T-helper 2 cell (primary cell): ENCODE measurements around the gene NWD2.

ENCODE experiments used
- DNase-seq, 5 experiments: peaks; one replicate each; pipeline versions ENCODE4 v3.0.0 to v3.0.0-alpha.2; 2012 to 2022

NWD2 gene

DNA sequence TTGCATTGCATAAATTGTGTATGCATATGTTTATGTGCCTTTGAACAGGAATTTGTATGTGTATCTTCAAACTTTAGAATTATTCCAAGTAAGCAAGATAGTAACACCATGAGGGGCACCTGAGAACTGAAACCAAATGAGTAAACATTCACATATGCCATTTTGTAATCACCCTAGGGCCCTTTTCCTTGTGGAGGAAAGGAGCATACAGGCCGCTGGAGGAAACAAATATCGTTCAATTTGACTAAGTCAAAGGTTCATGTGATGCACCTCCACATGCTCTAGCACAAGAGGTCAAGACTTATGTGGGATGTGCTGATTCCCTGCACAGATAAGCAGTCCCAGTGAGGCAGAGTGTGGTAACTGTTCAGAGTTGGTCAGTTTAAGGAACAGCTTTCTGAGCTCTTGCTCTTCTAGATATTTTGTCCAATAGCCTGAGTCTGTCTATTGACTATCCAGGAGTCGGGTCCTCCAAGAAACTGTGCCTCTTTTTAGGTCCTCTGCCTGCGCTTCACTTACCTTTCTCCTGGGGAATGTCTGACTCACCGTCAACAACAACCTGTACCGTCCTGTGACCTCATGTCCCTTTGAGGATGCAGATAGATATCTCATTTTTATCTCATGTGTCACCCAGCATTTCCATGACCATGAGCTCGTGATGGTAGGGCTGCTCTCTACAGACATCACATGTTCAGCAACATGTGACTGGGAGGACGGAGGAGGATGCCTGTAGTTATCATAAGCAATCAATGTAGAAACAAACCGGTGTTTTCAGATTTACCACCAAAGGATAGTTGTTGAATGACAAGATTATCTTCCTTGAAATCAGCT, 196.9 kb downstream of the NWD2 start:
- DNase-seq = no peak

DNA sequence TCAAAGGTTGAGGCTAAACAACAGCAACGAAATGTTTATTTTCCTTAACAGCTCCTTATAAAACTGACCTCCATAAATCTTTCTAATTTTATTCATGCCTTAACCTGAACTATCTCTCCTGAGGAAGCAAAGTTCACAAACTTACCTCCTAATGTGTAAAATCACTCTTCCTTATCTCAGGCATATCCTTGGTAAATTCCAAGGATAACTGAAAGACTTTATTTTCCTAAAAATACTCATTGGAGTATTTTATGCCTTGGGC, 197.4 kb downstream of the NWD2 start:
- no peak for DNase-seq

DNA sequence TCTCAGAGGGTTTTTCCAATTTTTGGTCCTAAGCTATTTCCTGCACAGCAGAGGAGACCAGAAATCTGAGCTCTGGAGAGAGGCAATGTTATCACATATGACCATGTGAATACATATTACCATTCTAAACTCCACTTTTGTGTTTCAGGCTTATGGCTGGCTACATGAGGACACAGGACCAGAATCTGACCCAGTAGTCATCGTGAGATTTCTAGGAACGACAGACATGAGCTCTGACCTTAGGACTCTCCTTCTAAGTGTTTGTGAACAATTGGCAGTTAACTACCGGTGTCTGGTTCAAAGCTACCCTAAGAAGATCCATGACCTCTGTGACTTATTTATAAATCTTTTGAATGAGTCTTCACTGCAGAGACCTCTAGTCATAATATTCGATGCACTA, 198.6 kb downstream of the NWD2 start:
- DNase-seq = no peak

DNA sequence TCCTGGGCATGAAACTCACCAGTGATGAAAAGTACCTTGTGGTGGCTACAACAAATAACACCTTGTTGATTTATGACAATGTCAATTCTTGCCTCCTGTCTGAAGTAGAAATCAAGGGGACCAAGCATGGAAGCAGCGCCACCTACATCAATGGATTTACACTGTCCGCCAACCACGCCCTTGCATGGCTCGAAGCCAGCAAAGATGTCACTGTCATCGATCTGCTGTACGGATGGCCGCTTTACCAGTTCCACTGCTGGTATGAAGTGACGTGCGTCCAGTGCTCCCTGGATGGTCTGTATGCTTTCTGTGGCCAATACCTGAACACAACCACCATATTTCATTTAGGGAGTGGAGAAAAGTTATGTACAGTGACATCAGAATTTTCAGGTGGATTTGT, 200.5 kb downstream of the NWD2 start:
- DNase-seq = no peak

DNA sequence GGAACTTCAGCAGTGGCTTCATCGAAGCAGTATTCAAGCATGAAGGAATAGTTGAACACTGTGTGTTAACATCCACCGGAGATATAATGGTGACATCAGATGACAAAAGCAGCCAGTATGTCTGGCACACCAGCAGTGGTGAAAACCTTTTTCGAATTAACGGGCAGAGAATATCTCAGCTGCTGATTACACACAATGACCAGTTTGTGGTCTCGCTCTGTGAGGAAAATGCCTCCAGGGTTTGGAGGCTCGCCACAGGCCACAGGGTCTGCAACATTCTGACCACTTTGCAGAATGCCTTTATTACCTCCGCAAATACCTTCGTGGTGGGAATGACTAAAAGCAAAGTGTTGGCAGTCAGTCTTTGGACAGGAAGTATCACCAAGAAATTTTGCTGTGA, 201.5 kb downstream of the NWD2 start:
- DNase-seq = no peak

DNA sequence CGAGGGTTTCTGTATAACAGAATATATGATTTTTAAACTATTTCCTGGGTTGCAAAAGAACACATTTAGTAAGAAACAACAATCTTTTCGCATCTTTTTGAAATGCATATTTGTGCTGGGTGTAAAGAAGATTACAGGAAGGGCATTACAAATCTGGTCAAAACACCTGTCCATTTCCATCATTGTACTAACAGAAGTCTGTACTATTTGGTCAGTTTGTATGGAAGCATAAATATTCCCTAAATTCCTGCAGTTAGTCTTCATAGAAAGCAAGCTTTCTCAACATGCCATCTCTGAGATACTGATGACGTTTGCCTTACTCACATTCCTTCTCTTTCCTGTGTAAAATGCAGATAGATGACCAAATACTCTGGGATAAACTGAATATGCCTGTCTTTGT, 203.3 kb downstream of the NWD2 start:
- DNase-seq = no peak

DNA sequence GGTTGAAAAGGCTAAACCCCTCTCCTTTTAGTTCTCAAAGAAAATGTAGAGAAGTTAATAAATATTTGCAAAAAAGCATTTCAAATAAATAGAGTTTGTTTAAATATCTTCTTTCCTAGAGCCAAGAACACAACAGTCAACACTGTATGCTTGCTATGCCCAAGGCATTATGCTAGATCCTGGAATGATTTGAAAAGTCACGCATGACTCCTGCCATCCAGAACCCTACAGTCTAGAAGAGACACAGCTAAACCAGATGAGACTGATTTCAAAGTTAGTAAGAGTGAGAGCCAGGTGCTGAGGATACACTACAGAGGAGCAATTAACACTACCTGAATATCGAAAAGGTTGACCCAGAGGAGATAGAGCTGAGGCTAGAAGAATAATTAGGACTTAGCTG, 205.8 kb downstream of the NWD2 start:
- DNase-seq = no peak

DNA sequence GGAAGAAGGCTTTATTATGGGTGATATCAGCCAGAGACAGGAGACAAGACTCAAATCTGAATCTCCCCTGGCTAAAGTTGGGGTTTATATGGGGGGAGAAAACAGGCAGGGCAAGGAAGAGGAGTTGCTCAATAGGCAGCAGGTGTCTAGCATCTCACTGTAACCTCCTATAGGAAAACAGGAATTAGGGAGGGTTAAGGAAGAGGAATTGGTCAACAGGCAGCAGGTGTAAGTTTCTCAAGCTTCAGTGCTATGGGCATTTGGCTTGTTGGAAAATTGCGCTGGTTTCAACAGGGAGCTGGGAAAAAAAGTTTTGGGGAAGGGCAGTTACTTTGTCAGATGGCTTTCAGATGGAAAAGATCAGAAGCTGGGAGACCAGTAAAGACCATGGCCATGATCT, 206.4 kb downstream of the NWD2 start:
- DNase-seq = no peak

DNA sequence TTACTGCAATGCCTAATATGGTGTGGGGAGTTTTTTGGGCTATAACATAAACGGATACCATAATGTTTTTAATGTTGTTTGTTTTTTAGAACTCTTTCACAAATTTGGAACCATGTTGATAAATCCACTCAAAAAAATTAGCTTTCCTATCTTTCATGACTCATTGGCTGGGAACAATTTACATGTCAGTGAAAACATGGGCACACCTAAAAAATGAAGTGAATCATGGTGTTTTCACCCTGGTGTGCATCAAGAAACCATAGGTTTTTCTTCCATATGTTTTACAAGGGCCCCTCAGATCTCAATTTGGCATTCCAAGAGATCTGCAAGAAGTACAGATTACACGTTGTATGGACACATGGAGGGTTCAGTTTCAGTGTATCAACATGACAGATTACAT, 207.1 kb downstream of the NWD2 start:
- no peak for DNase-seq

DNA sequence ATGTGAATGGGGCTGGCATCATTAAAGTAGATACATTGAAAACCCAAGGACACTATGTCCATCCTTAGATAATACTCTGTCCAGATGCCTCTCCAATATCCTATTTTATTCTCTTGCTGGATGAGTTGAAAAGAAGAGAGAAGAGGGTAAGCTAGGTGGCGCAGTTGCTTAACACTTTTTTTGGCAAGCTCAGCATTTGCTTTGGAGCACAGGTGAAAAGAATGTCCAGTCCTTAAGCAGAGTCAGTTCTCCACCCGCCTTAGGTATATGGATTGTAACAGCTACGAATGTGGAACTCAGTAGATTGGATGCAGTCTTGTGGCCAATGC, 208.4 kb downstream of the NWD2 start:
- DNase-seq = peak in 1 of 5 experiments; percentile 60

DNA sequence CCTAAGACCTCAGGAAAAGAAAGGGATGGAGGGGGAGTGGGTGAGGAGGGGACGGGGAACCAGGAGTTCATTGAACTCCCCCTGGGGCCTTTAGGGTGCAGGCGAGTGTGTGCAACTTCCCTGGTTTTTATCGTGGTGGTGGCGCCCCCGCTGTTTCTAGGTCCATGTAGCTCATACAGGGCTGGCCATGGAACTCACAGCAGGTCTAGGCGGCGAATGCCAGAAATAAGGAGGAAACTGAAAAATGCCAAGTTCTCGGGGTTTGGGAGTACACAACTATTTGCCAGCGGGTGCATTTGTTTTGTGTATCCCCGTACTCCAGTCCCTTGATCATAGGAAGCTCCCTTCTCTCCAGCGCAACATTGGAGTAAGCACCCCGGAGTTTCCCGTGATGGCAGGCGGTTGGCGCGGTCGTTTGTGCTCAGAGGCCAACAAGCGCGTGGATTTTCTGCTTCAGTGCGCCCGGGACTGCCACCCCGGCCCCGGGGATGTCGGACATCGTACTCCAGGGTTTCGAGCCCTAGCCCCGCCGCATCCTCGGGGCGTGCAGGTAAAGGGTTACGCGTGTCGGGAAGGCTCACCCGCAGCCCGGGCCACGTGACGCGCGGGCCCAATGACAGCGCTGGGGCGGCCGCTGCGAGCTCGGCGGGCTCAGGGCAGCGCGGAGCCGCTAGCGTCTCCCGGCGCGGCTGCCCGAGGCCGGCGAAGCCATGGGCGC, 208.9 kb downstream of the NWD2 start:
- DNase-seq = peak in 3 of 5 experiments; percentile 7 to 47 (median 15)

DNA sequence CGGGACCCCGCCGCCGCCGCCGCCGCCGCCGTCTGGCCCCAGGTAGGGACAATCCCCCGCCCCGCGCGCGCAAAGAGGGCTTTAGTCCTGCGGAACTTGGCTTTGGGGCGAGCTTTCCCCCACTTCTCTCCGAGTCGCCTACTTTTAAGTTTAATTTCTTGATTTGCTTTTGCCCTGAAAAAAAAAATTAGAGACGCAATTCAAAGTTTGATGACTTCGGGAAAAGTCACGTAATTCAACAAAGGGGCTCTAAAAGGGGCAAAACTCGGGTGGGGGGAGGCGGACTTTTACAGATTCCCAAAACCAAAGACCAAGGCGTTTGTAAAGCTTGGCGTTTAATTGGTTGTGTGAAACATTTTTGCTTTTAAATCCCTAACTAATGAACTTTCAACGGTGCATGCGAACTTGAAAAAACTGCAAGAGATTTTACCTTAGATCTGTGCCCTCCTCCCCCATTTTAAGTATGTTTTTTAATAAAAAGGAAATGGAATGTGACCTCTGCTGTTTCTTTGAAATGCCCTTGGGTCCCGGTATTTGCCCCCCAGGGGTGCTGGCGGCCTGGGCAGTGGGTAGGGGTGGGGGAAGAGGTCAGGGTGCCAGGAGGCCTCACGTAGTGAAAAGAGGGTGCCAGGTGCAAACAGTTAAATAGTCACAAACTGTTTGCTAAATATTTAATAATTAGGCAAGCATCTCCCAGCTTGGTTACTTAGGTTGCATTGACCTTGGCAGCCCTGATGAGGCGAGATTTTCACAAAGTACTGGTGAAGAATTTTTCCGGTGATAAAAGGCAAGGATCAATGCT, 209.7 kb downstream of the NWD2 start:
- DNase-seq = no peak

DNA sequence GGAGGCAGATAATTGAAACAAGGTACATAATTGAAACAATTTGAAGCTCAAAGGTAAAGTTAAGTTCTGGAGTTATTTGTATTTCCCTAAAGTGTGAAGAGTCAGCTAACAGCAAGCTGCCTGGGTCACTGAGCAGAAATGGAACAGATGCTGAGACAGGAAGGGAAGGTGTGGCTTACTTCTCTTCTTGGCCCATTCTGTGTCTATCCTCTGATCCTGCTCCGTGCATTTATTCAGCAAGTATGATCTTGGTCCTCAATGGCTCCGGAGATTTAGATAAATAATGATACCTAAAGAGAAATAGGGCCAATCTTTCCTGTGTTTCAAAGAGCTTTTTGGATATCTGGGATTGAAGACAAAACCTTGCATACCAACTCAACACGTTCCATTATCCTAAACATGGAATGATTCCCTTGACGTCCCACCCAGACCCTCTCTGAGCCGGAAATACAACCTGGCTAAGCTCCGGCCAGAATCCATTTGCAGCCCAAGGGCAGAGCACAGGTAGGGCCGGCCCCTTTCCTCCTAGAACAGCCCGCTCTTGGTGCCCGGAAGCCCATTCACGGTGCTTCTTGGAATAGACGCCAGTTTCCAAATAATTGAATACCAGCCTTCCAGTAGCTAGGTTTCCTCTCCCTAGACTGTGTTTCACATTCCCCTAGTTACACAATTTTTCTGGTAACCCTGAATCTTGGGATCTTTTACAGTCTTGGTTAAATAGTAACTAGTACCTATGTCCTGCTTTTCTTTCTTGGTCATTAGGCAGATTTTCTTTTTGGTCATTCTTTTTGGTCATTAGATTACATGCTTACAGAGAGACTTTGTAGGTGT, 211.0 kb downstream of the NWD2 start:
- DNase-seq = no peak

DNA sequence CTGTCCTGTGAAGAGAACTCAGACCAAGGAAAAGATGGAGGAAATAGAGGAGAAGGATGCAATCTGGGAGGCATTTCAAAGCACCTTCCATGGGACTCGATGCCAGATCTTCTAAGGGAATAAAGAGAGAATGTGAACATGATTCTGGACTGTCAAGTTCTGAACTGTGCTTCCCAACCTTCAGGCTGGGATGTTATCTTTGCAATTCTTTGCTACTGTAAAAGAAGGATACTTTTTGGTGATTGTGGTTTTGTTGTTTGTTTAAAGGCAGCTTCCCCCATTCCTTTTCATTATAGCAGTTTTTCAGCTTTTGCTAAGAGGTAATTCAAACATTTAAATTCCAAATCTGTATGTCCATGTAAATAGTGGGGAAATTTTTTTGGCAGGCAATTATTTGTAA, 217.3 kb downstream of the NWD2 start:
- DNase-seq = no peak

DNA sequence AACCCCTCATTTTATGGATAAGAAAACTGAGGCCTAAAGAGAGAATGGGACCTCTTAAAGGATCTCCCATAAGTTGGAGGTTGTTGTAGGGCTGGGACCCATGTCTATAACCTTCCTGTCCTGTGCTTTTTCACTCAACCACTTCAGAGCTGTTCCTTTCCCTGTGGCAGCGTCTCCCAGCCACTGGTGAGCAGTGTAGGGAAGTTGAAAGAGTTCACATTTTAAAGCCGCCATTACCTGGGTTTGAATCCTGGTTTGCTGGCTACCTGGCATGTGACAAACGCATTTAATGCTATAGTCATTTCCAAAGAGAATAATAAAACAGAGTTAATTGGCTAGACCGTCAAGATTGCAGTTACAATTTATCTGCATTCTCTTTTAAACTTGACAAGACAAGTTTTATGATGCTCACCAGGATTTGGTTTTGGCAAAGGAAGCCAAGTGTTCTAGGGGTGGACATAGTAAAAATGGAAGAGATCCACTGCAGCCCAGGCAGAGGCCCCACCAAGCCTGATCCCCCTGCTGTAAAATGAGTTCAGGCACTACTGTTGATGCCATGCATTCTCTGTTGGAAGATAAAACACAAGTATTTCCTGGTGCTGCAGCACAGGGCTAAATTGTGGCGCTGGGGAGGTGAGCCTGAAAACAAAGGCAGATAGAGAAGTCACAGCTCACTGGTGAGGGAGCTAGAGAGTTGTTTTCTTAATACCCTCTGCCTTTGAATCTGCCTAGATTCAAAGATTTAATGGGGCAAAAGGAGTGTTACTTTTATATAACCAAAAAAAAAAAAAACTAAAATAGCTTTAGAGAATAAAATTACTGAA, 218.7 kb downstream of the NWD2 start:
- DNase-seq = no peak

DNA sequence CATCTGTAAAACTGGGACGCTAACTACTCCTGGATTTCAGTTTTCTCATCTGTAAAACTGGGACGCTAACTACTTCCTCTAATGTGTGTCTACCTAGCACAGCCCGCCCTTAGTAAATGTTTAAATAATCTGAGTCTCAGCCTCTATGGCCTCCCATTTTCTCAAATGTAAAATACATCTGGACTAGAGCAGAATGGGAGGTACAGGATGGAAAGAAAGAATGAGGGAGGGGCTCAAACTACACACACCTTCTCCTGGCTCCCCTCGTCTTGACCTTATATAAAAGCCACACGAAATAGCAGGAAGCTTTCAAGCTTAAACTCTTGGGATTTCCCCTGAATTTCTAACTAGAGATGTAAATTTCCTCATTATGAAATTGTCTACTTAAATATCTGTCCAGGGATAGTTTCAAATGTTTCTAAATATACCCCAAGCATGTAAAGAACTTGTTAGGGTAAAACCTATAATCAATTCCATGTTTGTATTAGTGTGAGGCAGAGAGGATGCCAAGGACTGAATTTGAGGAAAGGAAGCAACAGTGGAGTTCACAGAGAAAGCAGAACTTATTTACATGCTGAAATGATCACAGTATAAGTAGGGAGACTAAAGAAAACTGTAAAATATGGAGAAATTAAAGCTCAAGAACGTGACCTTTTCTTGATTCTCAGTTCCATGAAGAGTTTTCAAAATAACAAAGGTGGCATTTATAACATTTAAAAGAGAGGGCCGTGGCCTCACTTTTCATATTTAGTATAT, 220.0 kb downstream of the NWD2 start:
- DNase-seq = no peak

DNA sequence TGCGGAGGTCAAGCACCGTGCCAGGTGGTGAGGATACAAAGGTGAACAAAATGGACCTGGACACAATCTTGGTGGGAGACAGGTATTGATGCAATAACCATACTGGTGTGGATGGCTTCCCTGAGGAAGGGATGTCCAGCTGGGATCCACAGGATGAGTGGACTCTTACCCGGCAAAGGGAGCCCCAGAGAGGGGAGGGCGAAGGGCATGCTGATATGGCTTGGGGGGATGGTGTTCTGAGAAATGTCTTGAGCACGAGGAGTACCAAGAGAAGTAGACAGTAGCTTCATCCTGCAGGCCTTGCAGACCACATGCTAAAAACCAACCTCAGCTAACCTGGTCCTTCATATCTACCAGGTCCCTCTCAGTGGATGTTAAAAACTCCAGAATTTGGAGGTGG, 220.8 kb downstream of the NWD2 start:
- DNase-seq = no peak

DNA sequence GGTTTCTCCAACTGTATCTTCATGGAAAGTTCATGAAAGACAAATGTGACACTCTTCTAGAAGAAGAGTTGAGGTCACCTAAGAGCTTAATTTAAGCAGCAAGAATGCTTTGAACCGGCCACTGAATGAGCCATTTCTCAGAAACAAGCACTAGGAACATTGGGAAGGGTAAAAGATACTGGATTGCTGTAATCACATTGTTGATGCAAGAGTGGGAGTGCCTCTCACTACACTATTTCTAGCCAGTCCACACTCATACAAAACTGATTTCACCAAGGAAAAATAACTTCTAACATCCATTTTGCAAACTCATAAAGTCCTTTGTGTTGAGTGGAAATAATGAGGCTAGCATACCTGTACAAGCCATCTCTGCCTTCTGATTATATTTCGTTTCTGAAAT, 221.3 kb downstream of the NWD2 start:
- DNase-seq = no peak

DNA sequence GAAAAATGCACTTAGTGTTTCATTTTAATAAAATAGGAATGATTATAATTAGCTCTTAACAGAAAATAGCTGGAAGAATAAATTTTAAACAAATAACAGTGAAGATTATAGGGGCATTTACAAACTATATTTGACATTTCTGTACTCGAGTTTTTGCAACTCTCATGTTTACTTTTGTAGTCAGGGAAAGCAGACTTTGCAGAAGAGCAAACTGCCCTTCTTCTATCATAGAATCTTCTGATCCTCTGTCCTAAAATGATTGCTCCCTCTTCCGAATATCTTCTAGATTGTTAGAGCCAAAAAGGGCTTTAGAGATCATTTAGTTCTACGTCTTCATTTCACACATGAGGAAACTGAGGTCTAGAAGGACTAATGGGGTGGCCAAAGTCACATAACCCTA, 222.7 kb downstream of the NWD2 start:
- no peak for DNase-seq

DNA sequence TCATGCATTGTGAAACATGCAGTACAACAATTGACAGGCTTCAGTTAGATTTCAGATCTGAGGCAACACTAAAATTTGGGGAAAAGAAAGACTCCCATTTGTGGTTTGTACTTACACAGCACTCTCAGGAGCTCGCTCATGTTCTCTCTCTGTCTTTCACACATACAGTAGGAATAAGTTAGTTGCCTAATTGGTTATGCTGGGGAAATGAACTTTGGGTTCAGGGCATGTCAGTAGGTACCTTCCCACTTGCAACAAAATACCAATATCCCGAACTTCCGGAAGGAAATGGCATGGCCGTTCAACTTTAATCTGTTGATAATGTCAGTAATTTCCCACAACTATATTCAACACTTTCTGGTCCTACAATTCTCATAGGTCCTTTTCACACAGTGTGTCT, 223.3 kb downstream of the NWD2 start:
- no peak for DNase-seq

DNA sequence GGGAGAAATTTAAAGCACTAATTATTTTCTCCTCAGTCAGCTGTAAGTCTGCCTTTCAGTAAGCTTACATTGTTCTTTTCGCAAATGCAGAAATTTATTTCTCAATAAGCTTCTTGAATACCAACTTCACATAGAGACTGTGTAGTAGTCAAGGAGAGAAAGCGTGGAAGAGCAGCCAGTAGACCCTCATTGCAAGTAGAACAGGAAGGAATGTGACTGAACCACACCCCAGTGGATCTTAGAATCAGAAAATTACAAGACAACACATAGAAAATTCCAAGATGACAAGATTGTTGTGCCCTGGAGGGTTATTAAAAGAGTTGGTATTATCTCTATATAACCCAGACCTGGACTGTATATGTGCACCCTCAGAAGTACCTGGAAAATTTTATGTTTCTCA, 224.7 kb downstream of the NWD2 start:
- no peak for DNase-seq
